ENCODE results near the gene DGKE.

DNA sequence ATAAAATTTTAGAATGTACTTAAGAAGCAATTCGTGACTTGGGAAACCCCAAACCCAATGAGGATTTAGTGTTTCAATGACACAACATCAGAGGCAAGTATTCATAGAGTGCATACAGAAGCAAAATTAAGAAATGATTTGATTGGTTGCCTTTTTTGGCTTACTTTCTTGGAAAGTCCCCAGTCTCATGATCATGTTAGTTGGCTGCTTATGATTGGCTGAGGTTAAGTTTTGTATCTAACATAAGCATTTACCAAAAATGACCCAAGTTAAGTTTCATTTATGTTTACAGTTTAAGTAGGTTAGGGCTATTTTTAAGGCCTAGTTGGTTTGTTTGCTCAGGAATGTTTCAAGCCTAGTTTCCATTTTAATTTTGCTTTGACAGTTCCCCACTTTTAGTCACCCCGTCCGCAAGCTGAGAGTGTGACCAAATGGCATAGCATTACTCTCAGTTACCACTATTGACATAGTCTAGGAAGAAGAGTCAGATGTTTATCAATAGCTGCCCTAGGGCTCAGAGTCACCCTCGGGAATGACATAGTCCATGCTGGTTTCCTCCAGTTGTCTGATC lies 36.2 kb downstream of the DGKE start:
- no peak for TF ChIP-seq HCFC1 (IDR thresholded peaks at IDR 0.05; ENCODE audit: low read depth, low read length)
- TF ChIP-seq SUZ12 (IDR thresholded peaks at IDR 0.05; ENCODE audit: low read depth, low read length) = no peak
- TF ChIP-seq CREB1 (IDR thresholded peaks at IDR 0.05) = no peak
- TF ChIP-seq CREB1 (CRISPR knock-in tag; IDR thresholded peaks at IDR 0.05) = no peak
- no peak for TF ChIP-seq ZNF12 (CRISPR knock-in tag; IDR thresholded peaks at IDR 0.05)
- no peak for TF ChIP-seq FOXC1 (CRISPR knock-in tag; IDR thresholded peaks at IDR 0.05; ENCODE audit: borderline replicate concordance)
- no peak for TF ChIP-seq KDM1A (CRISPR knock-in tag; IDR thresholded peaks at IDR 0.05)

All from HepG2 (cell line).